Vagina (tissue), 2 donors: ENCODE results near the gene MAPK6. TPM values are rescaled to one million over a fixed set of nuclear protein-coding genes. Genes with fewer than 3 reads are reported as not detected.
"Not testable (repeated sequence)": the region's sequence is repeated elsewhere in the genome, so short reads cannot be mapped to it uniquely, and the experiment has no call there.

Source experiments
- DNase-seq, 2 donors: peaks; one replicate each; pipeline ENCODE4 v3.0.0-alpha.2; 2017; ENCODE audit errors: extremely low spot score in 2 of 2
- H3K27ac ChIP-seq: fragments of 200-600 bp; sonication (generic); one replicate; pipeline ENCODE4 v1.5.1; 2019
- H3K27me3 ChIP-seq: fragments of 200-600 bp; sonication (generic); one replicate; pipeline ENCODE4 v1.5.1; 2019
- H3K36me3 ChIP-seq, 2 donors: fragments of 200-600 bp; sonication (generic); one replicate each; pipeline ENCODE4 v1.5.1; 2017 to 2019
- H3K4me1 ChIP-seq: fragments of 200-600 bp; sonication (generic); one replicate; pipeline ENCODE4 v1.5.1; 2019
- H3K4me3 ChIP-seq, 2 donors: fragments of 200-600 bp; sonication (generic); 1 replicate in 1 of 2; 2 replicates in 1 of 2; pipeline ENCODE4 v1.5.1; 2016 to 2019
- H3K9me3 ChIP-seq: fragments of 200-600 bp; sonication (generic); one replicate; pipeline ENCODE4 v1.5.1; 2019
- POLR2A ChIP-seq, 2 donors: fragments of 450-650 bp; IDR thresholded peaks; one replicate each; pipeline ENCODE4 v1.6.1; 2017; ENCODE audit warnings: antibody characterized with exemption in 2 of 2, mild to moderate bottlenecking in 2 of 2, moderate library complexity in 2 of 2
- POLR2AphosphoS5 ChIP-seq, 2 donors: sonication (generic); formaldehyde crosslinking; IDR thresholded peaks; one replicate each; pipeline ENCODE4 v1.9.0; 2017; ENCODE audit warnings: antibody characterized with exemption in 2 of 2, mild to moderate bottlenecking in 2 of 2, low read depth in 1 of 2; ENCODE audit not compliant: insufficient read depth in 1 of 2
- intact Hi-C: fragments of 100-400 bp; cut with DNase I; formaldehyde crosslinking; loops from one replicate; pipeline ENCODE4 v1.15.1; 2023
- total RNA-seq: library from RNA; depleted of rRNA; stranded (reverse); fragments of >200 nt; gene quantifications from one replicate; pipeline ENCODE4 v1.2.3, GENCODE V29; 2016
- TF ChIP-seq, protein P1 (sequence below), 3 experiments: fragments of 450-650 bp in 2 of 3; fragments of 200-600 bp in 1 of 3; sonication (generic) in 1 of 3; IDR thresholded peaks; one replicate each; pipeline ENCODE4 v1.5.1; 2017 to 2019; ENCODE audit warnings: antibody characterized with exemption in 3 of 3, mild to moderate bottlenecking in 2 of 3, moderate library complexity in 2 of 3

The MAPK6 gene
- total RNA-seq, 1 donor from 2014 or later: 41.0 TPM

DNA sequence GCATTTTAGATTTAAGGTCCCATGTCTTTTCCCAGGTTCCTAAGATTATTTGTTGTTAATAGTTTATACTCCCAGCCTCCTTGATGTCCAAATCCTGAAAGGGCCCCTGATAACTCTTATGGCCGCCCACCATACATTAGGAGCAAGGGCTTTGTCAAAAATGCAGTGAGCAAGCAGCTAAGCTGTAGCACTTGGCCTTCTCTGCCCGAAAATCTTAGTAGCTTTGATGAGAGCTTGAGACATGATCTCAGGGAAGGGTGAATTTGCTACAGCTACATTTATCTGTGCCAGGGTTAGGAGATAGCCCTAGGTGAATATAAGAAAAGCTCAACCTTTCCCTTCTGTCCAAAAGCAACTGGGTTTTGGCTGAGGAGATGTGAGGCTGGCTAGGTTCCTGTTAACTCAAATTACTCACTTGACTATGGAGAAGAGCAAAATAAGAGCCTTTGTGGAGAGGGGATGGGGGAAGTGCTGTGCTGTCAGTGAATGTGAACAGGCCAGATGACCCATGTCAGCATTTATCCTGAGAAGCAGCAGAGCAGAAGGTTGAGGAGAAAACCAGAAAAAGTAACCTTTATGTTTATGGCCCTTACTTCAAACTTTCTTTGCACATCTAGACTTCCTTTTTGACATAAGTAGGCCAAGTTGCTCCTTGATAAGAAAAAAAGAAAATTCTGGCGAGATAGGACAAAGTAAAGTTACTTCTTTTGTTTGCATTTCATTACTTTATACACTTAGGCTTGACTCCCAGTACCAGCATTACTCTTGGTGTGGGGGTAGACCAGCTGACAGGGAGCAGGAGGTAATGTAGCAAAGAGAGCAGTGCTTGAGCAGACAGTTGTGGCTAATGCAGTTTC, 21.1 kb downstream of the MAPK6 start:
- intact Hi-C loops: no loop called here
- Histone ChIP-seq H3K4me1 (peaks cover 66% of the 10 kb centered on the region), H3K27ac (peak overlapping the region; percentile 61), H3K4me3 (no peak overlapping the region), H3K27me3 (no peaks in the 10 kb centered on the region), H3K36me3 (no peaks in the 10 kb centered on the region), H3K9me3 (no peaks in the 10 kb centered on the region)
- no peak for TF ChIP-seq POLR2AphosphoS5 (IDR thresholded peaks at IDR 0.05; ENCODE audit: insufficient read depth in 1 of 2, low read depth in 1 of 2)
- TF ChIP-seq, protein P1, sequence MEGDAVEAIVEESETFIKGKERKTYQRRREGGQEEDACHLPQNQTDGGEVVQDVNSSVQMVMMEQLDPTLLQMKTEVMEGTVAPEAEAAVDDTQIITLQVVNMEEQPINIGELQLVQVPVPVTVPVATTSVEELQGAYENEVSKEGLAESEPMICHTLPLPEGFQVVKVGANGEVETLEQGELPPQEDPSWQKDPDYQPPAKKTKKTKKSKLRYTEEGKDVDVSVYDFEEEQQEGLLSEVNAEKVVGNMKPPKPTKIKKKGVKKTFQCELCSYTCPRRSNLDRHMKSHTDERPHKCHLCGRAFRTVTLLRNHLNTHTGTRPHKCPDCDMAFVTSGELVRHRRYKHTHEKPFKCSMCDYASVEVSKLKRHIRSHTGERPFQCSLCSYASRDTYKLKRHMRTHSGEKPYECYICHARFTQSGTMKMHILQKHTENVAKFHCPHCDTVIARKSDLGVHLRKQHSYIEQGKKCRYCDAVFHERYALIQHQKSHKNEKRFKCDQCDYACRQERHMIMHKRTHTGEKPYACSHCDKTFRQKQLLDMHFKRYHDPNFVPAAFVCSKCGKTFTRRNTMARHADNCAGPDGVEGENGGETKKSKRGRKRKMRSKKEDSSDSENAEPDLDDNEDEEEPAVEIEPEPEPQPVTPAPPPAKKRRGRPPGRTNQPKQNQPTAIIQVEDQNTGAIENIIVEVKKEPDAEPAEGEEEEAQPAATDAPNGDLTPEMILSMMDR (IDR thresholded peaks at IDR 0.05): no peak
- no peak for TF ChIP-seq POLR2A (IDR thresholded peaks at IDR 0.05)
- no peak for DNase-seq

DNA sequence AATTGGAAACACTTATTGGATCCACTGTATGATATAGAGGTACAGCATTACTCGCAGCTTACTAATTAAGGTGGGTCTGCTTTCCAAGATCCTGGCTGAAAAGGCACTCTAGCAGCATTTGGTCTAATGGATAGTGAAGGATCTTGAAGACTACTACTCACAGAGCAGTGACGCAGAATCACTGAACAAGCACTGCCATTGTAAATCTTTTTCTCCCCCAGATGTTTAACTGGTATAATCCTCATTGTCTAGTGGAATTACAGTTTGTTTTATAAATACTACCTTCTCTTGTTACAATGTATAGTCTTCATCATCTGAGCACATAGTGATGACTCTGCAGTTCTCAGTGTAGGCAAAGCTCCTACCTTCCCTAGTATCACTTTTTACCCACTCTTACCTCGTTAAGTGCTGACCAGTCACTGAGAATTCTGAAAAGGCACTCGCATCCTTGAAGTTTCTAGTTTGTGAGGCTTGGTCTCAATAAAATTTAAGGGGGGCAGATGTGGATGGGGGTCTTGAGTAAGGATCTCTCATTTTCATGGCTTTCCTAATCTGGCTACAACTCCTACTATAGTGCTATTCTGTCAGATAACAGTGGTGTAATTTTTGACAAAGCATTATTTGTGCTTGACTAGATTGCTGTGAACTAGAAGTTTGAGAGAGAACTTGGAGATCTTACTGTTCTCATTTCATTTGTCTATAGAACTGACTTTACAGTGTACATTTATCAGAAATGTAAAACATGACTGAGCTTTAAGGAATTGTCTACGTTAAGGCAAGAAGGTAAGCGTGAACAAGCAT, 23.2 kb downstream of the MAPK6 start:
- peaks cover 0 to 9% of the 10 kb centered on the region in 2 donors for H3K36me3 ChIP-seq
- no peaks in the 10 kb centered on the region for H3K27me3 ChIP-seq
- H3K4me1 ChIP-seq: peaks cover 68% of the 10 kb centered on the region
- H3K9me3 ChIP-seq: no peaks in the 10 kb centered on the region
- no peak for DNase-seq
- TF ChIP-seq POLR2A (IDR thresholded peaks at IDR 0.05) (no peak), POLR2AphosphoS5 (IDR thresholded peaks at IDR 0.05; ENCODE audit: insufficient read depth in 1 of 2, low read depth in 1 of 2) (no peak)
- TF ChIP-seq, protein P1 (IDR thresholded peaks at IDR 0.05): no peak
- no peak overlapping the region for H3K4me3 ChIP-seq
- no peak overlapping the region for H3K27ac ChIP-seq
- intact Hi-C loops: no loop called here

DNA sequence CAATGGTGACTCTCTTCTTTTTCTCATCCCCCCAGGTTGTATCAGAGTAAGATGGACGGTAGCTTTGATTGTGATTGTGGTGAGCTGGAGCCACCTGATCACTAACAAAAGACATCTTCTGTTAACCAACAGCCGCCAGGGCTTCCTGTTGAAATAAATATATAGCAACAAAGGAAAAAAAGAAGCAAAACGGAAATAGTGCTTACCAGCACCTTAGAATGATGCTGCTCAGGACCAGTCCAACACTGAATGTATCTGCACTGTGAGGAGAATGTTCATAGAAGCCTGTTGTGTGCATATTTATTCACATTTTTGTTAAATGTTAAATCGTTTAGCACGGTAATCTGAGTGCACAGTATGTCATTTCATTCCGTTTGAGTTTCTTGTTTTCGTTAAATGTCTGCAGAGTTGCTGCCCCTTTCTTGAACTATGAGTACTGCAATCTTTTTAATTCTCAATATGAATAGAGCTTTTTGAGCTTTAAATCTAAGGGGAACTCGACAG, 26.8 kb downstream of the MAPK6 start:
- H3K36me3 ChIP-seq: peaks cover 0 to 34% of the 10 kb centered on the region in 2 donors
- H3K27ac ChIP-seq, H3K9me3 ChIP-seq, intact Hi-C loops, H3K4me3 ChIP-seq, DNase-seq, H3K27me3 ChIP-seq: not testable (repeated sequence)
- peaks cover 35% of the 10 kb centered on the region for H3K4me1 ChIP-seq

DNA sequence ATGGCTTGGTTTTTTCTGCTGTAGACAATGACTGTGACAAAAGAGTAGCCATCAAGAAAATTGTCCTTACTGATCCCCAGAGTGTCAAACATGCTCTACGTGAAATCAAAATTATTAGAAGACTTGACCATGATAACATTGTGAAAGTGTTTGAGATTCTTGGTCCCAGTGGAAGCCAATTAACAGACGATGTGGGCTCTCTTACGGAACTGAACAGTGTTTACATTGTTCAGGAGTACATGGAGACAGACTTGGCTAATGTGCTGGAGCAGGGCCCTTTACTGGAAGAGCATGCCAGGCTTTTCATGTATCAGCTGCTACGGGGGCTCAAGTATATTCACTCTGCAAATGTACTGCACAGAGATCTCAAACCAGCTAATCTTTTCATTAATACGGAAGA, 27.5 kb downstream of the MAPK6 start:
- H3K27ac ChIP-seq, intact Hi-C loops, H3K9me3 ChIP-seq, H3K4me3 ChIP-seq, H3K27me3 ChIP-seq, DNase-seq: not testable (repeated sequence)
- Histone ChIP-seq H3K4me1 (peaks cover 30% of the 10 kb centered on the region), H3K36me3 (peaks cover 0 to 41% of the 10 kb centered on the region in 2 donors)

DNA sequence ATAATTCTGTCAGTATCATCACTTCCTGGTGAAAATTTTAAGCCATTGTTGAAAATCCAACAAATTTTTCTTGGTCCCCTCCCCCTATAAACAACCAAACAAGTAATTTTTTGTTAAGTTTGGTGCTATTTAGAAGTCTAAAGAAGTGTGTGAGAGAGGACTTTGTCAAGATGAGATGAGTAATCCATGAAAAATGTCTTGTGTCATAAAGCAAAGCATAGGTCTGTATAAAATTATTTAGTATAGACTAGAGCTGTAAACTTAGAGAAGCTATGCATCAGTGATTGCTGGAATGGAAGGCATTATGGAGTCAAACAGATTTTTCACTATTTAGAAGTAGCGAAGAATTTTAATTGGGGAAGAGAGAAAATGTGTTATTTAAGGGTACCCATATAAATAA, 31.4 kb downstream of the MAPK6 start:
- intact Hi-C loops: no loop called here
- Histone ChIP-seq H3K4me1 (peaks cover 11% of the 10 kb centered on the region), H3K27ac (no peak overlapping the region), H3K27me3 (no peaks in the 10 kb centered on the region), H3K9me3 (no peaks in the 10 kb centered on the region), H3K4me3 (no peak overlapping the region), H3K36me3 (peaks cover 0 to 78% of the 10 kb centered on the region in 2 donors)
- no peak for DNase-seq
- TF ChIP-seq POLR2A (IDR thresholded peaks at IDR 0.05): no peak
- no peak for TF ChIP-seq POLR2AphosphoS5 (IDR thresholded peaks at IDR 0.05; ENCODE audit: insufficient read depth in 1 of 2, low read depth in 1 of 2)
- TF ChIP-seq, protein P1 (IDR thresholded peaks at IDR 0.05): no peak
